ENCODE data around the gene MMAB.

Gene MMAB

GRCh38 chr12:109597795-109598427 is 24.6 kb upstream of the MMAB start:
- H3K4me3 ChIP-seq (replicated peaks; ENCODE audit: low read depth, low read length), result no peak overlapping the region
- TF ChIP-seq, protein P1, sequence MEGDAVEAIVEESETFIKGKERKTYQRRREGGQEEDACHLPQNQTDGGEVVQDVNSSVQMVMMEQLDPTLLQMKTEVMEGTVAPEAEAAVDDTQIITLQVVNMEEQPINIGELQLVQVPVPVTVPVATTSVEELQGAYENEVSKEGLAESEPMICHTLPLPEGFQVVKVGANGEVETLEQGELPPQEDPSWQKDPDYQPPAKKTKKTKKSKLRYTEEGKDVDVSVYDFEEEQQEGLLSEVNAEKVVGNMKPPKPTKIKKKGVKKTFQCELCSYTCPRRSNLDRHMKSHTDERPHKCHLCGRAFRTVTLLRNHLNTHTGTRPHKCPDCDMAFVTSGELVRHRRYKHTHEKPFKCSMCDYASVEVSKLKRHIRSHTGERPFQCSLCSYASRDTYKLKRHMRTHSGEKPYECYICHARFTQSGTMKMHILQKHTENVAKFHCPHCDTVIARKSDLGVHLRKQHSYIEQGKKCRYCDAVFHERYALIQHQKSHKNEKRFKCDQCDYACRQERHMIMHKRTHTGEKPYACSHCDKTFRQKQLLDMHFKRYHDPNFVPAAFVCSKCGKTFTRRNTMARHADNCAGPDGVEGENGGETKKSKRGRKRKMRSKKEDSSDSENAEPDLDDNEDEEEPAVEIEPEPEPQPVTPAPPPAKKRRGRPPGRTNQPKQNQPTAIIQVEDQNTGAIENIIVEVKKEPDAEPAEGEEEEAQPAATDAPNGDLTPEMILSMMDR (IDR thresholded peaks at IDR 0.05; ENCODE audit: low read length, missing control alignments), result peak; percentile 93
- DNase-seq (ENCODE audit: low read depth), result peak; percentile 84

DNA sequence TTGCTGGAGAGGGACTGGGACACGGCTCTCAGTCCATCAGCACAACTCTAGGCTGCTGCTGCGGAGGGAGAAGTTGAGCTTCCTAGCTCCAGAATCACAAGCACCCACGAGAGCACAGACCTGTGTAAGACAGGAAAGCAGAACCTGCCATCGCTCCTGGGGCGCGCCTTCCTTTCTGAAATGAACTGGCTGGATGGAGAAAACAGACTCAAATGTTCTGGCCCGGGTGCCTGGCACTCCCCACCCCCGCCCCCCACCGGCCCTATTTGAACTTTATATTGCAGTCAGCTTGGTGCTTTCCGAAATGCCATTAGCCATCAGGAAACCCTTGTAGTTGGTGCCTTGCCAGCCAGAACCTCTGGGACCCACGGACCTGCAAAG is 24.1 kb upstream of the MMAB start:
- TF ChIP-seq, protein P1 (IDR thresholded peaks at IDR 0.05; ENCODE audit: low read length, missing control alignments), result no peak
- no peak overlapping the region for H3K4me3 ChIP-seq (replicated peaks; ENCODE audit: low read depth, low read length)

GRCh38 chr12:109596418-109597244 is 23.3 kb upstream of the MMAB start:
- TF ChIP-seq, protein P1 (IDR thresholded peaks at IDR 0.05; ENCODE audit: low read length, missing control alignments), result no peak
- no peak for DNase-seq (ENCODE audit: low read depth)
- no peak overlapping the region for H3K4me3 ChIP-seq (replicated peaks; ENCODE audit: low read depth, low read length)

More for the DNA sequence above, 24.1 kb upstream of the MMAB start:
- no peak for DNase-seq (ENCODE audit: low read depth)

- TF ChIP-seq, protein P1 (IDR thresholded peaks at IDR 0.05; ENCODE audit: low read length, missing control alignments), result no peak
- DNase-seq (ENCODE audit: low read depth), result no peak
- no peak overlapping the region for H3K4me3 ChIP-seq (replicated peaks; ENCODE audit: low read depth, low read length)
These were observed 22.1 kb upstream of the MMAB start for GRCh38 chr12:109595321-109595902.

DNA sequence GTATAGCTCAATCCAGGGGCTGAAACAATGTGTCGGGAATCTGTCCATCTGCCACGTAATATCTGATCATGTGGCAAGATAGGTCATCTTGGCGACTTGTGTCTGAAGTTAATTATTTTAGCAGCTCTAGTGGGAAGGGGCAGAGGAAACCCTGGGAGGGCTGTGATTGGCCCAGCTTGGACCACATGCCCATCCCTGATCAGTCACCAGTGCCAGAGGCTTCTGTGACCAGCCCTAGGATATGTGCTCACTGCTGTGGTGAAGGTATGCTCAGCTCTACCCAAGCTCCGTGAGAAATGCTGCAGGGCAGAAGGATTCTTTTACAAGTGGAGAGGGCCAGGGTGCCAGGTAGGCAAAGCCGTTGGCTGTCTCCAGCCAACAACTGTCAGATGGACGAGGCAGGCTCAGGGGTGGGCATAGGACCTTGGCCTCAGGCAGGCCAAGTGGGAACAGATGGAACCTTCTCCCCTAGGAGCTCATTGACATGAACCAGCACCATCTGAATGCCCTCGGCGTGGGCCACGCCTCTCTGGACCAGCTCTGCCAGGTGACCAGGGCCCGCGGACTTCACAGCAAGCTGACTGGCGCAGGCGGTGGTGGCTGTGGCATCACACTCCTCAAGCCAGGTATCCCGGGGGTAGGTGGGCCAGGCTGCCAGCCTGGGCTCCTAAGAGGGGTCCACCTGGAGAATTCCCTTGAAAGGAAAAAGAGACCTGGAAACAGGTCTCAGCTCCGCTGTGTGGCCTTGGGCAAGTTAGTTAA is 21.4 kb upstream of the MMAB start:
- DNase-seq (ENCODE audit: low read depth), result no peak
- TF ChIP-seq, protein P1 (IDR thresholded peaks at IDR 0.05; ENCODE audit: low read length, missing control alignments), result no peak
- no peak overlapping the region for H3K4me3 ChIP-seq (replicated peaks; ENCODE audit: low read depth, low read length)

DNA sequence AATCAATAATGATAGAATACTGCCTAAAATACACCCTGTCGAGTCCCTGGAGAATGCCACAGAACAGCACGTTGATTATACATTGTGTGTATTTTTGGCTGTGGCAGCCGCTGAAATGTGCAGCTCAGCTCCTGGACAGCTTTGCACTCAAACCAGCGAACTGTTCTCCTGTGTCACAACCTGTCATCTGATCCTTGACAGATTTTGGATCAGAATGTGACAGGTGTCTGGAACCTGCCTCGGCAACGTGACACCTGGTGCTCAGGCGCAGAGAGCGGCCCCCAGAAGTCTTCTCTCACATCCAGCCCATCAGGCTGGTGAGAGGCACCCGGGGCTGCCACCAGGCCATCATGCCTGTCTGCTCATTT is 19.6 kb upstream of the MMAB start:
- H3K4me3 ChIP-seq (replicated peaks; ENCODE audit: low read depth, low read length), result no peak overlapping the region
- TF ChIP-seq, protein P1 (IDR thresholded peaks at IDR 0.05; ENCODE audit: low read length, missing control alignments), result no peak
- DNase-seq (ENCODE audit: low read depth), result no peak

All from fibroblast of pulmonary artery (primary cell).